DOHH2 (cell line): ENCODE data around the gene GLIPR2.

ENCODE experiments used
- EZH2phosphoT487 ChIP-seq: fragments of 200-600 bp; sonication (generic); IDR thresholded peaks from 2 replicates; pipeline ENCODE4 v1.6.1; 2017; ENCODE audit warnings: borderline replicate concordance, mild to moderate bottlenecking, antibody characterized with exemption, low read length, moderate library complexity, mixed read lengths
- TF ChIP-seq, protein P1 (sequence below): fragments of 200-600 bp; sonication (generic); IDR thresholded peaks from one replicate; pipeline ENCODE4 v1.5.1; 2014; ENCODE audit warnings: antibody characterized with exemption, mild to moderate bottlenecking, low read depth, low read length; ENCODE audit not compliant: poor library complexity, severe bottlenecking

DNA sequence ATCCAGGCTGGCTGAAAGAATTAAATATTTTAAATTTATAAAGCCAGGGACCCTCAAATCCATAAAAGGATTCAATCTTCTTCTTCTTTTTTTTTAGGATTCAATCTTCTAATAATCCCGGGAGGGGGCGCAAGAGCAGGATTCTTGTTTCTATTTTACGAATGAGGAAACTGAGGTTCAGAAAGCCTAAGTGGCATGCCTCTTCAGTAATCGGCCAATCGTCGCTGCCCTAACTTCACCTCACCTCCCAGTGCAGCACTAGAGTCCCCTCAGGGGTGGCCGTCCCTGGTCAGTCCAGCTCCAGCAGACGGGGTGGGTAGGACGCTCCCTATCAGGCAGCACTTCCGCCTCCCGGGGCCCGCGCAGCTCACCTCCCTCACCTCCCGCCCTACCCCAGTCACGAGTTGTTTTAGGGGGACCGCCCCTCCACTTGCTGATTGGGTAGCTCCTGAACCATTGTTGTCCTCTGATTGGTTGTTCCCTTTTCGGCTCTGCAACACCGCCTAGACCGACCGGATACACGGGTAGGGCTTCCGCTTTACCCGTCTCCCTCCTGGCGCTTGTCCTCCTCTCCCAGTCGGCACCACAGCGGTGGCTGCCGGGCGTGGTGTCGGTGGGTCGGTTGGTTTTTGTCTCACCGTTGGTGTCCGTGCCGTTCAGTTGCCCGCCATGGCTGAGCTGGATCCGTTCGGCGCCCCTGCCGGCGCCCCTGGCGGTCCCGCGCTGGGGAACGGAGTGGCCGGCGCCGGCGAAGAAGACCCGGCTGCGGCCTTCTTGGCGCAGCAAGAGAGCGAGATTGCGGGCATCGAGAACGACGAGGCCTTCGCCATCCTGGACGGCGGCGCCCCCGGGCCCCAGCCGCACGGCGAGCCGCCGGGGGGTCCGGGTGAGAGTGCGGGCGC lies 54.1 kb downstream of the GLIPR2 start, which contains the start of gene CLTA:
- TF ChIP-seq, protein P1, sequence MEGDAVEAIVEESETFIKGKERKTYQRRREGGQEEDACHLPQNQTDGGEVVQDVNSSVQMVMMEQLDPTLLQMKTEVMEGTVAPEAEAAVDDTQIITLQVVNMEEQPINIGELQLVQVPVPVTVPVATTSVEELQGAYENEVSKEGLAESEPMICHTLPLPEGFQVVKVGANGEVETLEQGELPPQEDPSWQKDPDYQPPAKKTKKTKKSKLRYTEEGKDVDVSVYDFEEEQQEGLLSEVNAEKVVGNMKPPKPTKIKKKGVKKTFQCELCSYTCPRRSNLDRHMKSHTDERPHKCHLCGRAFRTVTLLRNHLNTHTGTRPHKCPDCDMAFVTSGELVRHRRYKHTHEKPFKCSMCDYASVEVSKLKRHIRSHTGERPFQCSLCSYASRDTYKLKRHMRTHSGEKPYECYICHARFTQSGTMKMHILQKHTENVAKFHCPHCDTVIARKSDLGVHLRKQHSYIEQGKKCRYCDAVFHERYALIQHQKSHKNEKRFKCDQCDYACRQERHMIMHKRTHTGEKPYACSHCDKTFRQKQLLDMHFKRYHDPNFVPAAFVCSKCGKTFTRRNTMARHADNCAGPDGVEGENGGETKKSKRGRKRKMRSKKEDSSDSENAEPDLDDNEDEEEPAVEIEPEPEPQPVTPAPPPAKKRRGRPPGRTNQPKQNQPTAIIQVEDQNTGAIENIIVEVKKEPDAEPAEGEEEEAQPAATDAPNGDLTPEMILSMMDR, result peak; percentile 64
- no peak for TF ChIP-seq EZH2phosphoT487
